ENCODE data around the gene CDYL. TPM values are rescaled to one million over a fixed set of nuclear protein-coding genes. Genes with fewer than 3 reads are reported as not detected.

Gene CDYL
- total RNA-seq, 4 donors from 2014 or later, result 42.2 to 70.6 (median 49.0) TPM

Other genes starting within 250 kb of the CDYL start
- gene RPP40, start 227.6 kb downstream of the CDYL start, total RNA-seq, result 10 to 100 TPM in 2 of 4 donors, 1 to 10 TPM in 2; 4.6 to 11.7 (median 9.0) TPM

Measured in suprapubic skin (tissue), 4 donors.